Measurements from ENCODE around the gene CDON. TPM values are rescaled to one million over a fixed set of nuclear protein-coding genes. Genes with fewer than 3 reads are reported as not detected.

CDON gene
- total RNA-seq, 2 experiments from 2014 or later: 1.9 to 2.7 TPM

DNA sequence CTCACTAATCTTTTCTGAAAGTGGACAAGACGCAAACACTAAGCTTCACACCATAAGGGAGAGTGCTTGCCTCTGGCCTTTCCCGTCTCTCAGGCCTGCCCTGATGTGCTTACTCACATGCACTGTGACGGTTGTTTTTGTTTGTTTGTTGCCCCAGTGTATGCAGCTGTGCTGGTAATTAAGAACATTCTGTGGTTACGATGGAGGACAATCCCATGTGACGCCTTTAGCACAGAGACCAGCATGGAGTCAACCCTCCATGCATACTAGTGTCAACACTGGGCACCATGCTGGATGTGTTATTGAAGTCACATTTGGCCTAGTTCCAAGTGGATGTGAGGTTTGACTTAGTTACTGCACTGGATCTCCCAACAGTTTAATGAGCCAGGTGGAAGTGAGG lies 27.8 kb upstream of the CDON start:
- POLR2A ChIA-PET: interaction anchor here (0.7 kb wide), 1 partner anchor 74 kb away, joined by 3 read pairs; no protein-coding TSS in a partner anchor
- no peak for DNase-seq
- no peaks in the 10 kb centered on the region for H3K27me3 Mint-ChIP-seq

DNA sequence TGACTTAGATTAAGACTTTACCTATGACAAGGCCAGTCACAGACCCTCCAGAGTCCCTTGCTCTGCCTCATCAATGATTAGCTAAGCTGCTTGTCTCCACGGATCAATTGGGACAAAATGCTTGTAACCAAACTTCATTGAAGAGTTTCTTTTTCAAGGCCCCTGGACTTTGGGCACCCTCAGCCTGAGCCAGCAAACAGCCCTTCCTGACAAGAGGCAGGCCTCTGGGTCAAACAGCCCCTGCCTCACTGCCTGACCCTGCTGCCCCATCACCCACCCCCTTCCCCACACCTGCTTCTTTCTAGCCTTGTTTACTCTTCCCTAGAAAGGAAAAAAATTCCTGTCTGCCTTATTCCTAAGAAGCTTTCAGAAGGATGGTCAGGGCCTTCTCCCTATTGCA lies 26.3 kb upstream of the CDON start:
- Mint-ChIP-seq H3K36me3 (ENCODE audit: low read depth) (no peaks in the 10 kb centered on the region), H3K4me1 (ENCODE audit: low read depth) (peaks cover 16% of the 10 kb centered on the region), H3K9me3 (no peaks in the 10 kb centered on the region), H3K27me3 (no peaks in the 10 kb centered on the region), H3K4me3 (no peak overlapping the region), H3K27ac (no peak overlapping the region)
- Histone ChIP-seq H3K9me3 (ENCODE audit: control insufficient read depth in 1 of 2, insufficient read depth in 1 of 2, low read length in 2 of 2) (no peaks in the 10 kb centered on the region), H3K4me1 (ENCODE audit: insufficient read depth, low read length) (peaks cover 12% of the 10 kb centered on the region), H3K36me3 (ENCODE audit: insufficient read depth, low read length) (no peaks in the 10 kb centered on the region), H3K4me3 (ENCODE audit: low read length) (no peak overlapping the region), H3K27ac (ENCODE audit: low read depth in 1 of 2, low read length in 2 of 2) (no peak overlapping the region), H3K27me3 (ENCODE audit: control insufficient read depth in 1 of 2, insufficient read depth in 2 of 2, low read length in 2 of 2) (no peaks in the 10 kb centered on the region)
- no peak for ATAC-seq (ENCODE audit: poor library complexity)
- ChIA-PET POLR2A (no interaction called here), CTCF (no interaction called here)
- intact Hi-C loops (cut with DNase I, micrococcal nuclease): no loop called here
- no peak for DNase-seq
- TF ChIP-seq CTCF (IDR thresholded peaks at IDR 0.05): no peak

More for the DNA sequence above, 27.8 kb upstream of the CDON start:
- Mint-ChIP-seq H3K4me3 (no peak overlapping the region), H3K4me1 (ENCODE audit: low read depth) (peaks cover 1% of the 10 kb centered on the region), H3K9me3 (no peaks in the 10 kb centered on the region), H3K27ac (no peak overlapping the region), H3K36me3 (ENCODE audit: low read depth) (no peaks in the 10 kb centered on the region)
- H3K4me3 ChIP-seq (ENCODE audit: low read length): no peak overlapping the region
- H3K27ac ChIP-seq (ENCODE audit: low read depth in 1 of 2, low read length in 2 of 2): no peak overlapping the region
- TF ChIP-seq CTCF (IDR thresholded peaks at IDR 0.05): no peak
- no peaks in the 10 kb centered on the region for H3K9me3 ChIP-seq (ENCODE audit: control insufficient read depth in 1 of 2, insufficient read depth in 1 of 2, low read length in 2 of 2)
- no peak for ATAC-seq (ENCODE audit: poor library complexity)
- CTCF ChIA-PET: no interaction called here
- H3K4me1 ChIP-seq (ENCODE audit: insufficient read depth, low read length): no peaks in the 10 kb centered on the region
- intact Hi-C loops (cut with DNase I, micrococcal nuclease): no loop called here
- no peaks in the 10 kb centered on the region for H3K36me3 ChIP-seq (ENCODE audit: insufficient read depth, low read length)
- no peaks in the 10 kb centered on the region for H3K27me3 ChIP-seq (ENCODE audit: control insufficient read depth in 1 of 2, insufficient read depth in 2 of 2, low read length in 2 of 2)

DNA sequence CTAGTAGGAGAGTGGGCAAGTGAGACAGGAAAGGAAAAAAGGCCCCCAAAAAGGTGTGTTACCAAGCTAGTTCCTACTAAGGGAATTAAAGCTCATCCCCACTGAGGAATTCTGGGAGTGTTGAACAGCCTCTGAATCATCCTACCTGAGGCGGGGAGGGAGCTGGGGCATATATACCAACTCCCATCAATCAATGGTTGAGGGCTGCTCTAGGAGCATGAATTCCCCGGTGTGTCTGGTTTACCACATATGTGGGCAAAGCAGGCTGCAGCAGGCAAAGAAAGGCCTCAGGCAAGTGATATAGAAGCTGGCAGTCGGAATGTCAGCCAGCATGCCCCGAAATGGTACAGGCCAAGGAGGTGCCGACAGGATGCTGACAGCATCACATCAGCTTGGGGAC lies 23.6 kb upstream of the CDON start:
- no peaks in the 10 kb centered on the region for H3K27me3 Mint-ChIP-seq
- ATAC-seq (ENCODE audit: poor library complexity) (no peak), DNase-seq (no peak)
- no peaks in the 10 kb centered on the region for H3K36me3 ChIP-seq (ENCODE audit: insufficient read depth, low read length)
- no peak overlapping the region for H3K27ac ChIP-seq (ENCODE audit: low read depth in 1 of 2, low read length in 2 of 2)
- H3K4me1 ChIP-seq (ENCODE audit: insufficient read depth, low read length): peaks cover 26% of the 10 kb centered on the region
- no peaks in the 10 kb centered on the region for H3K9me3 ChIP-seq (ENCODE audit: control insufficient read depth in 1 of 2, insufficient read depth in 1 of 2, low read length in 2 of 2)
- no peak overlapping the region for H3K4me3 ChIP-seq (ENCODE audit: low read length)
- no peak overlapping the region for H3K27ac Mint-ChIP-seq
- ChIA-PET CTCF (no interaction called here), POLR2A (no interaction called here)
- no peaks in the 10 kb centered on the region for H3K27me3 ChIP-seq (ENCODE audit: control insufficient read depth in 1 of 2, insufficient read depth in 2 of 2, low read length in 2 of 2)
- intact Hi-C loops (cut with DNase I, micrococcal nuclease): no loop called here
- no peak for TF ChIP-seq CTCF (IDR thresholded peaks at IDR 0.05)
- H3K9me3 Mint-ChIP-seq: no peaks in the 10 kb centered on the region
- H3K36me3 Mint-ChIP-seq (ENCODE audit: low read depth): no peaks in the 10 kb centered on the region
- H3K4me1 Mint-ChIP-seq (ENCODE audit: low read depth): peaks cover 27% of the 10 kb centered on the region
- no peak overlapping the region for H3K4me3 Mint-ChIP-seq

Data from CD4-positive, alpha-beta T cell (primary cell).